AG10803 (cell line): ENCODE data around the gene MARK3.
"Not testable (repeated sequence)": the region's sequence is repeated elsewhere in the genome, so short reads cannot be mapped to it uniquely, and the experiment has no call there.

ENCODE experiments used
- DNase-seq: peaks from one replicate; pipeline ENCODE4 v3.0.0; 2010; ENCODE audit warnings: low read depth
- H3K4me3 ChIP-seq: 2 replicates; pipeline ENCODE4 v1.5.1; 2011; ENCODE audit warnings: mild to moderate bottlenecking, low read length, control low read depth
- TF ChIP-seq, protein P1 (sequence below): conservative IDR thresholded peaks from 2 replicates; pipeline ENCODE4 v1.5.1; 2011; ENCODE audit warnings: mild to moderate bottlenecking, low read length, control low read depth, inconsistent platforms

The MARK3 gene

DNA sequence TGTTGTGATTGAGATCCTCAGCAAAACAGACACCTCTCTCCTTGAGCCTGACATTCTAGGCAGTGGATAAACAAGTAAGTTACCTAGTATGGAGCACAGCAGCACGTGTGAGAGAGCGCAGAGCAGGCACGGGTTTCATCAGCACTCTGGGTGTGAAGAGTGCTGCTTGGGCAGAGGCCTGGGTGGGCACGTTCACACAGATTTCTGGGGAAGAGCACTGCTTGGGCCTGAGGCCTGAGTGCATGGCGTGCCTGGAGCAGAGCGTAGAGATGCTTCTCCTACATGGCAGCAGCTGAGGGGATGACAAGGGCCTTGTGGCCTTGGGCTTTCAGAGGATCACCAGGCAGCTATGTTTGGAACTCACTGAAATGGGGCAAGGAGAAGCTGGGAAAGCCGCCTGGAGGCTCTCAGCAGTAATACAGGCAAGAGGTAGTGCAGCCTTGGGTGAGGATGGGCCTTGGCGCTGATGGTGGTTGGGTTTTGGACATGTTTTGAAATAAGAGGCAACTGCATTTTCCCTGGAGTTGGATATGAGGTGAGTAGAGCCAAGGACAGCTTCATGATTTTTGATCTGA is 119.9 kb downstream of the MARK3 start:
- H3K4me3 ChIP-seq = no peak overlapping the region
- DNase-seq = no peak
- TF ChIP-seq, protein P1, sequence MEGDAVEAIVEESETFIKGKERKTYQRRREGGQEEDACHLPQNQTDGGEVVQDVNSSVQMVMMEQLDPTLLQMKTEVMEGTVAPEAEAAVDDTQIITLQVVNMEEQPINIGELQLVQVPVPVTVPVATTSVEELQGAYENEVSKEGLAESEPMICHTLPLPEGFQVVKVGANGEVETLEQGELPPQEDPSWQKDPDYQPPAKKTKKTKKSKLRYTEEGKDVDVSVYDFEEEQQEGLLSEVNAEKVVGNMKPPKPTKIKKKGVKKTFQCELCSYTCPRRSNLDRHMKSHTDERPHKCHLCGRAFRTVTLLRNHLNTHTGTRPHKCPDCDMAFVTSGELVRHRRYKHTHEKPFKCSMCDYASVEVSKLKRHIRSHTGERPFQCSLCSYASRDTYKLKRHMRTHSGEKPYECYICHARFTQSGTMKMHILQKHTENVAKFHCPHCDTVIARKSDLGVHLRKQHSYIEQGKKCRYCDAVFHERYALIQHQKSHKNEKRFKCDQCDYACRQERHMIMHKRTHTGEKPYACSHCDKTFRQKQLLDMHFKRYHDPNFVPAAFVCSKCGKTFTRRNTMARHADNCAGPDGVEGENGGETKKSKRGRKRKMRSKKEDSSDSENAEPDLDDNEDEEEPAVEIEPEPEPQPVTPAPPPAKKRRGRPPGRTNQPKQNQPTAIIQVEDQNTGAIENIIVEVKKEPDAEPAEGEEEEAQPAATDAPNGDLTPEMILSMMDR = peak; percentile 14; the same call in 1 of the 2 replicates

DNA sequence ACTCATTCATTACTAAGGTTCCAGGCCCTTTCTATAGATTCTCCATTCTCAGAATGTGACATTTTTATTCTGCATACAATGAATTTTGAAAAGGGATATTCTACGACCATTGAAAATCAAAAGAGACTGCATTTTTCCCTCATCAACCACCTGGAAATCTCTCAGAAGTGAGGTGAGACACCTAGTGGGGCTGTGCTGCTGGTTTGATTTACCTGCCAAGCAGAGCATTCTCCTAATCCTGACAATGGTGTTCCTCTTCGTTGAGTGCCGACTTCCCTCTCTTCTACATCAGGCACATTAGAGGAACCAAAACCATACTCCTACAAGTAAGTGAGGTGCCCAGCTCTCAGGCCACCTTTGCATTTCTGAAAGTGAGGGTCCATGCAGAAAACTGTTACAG is 122.5 kb downstream of the MARK3 start:
- DNase-seq = no peak
- H3K4me3 ChIP-seq = no peak overlapping the region
- TF ChIP-seq, protein P1 = no peak

DNA sequence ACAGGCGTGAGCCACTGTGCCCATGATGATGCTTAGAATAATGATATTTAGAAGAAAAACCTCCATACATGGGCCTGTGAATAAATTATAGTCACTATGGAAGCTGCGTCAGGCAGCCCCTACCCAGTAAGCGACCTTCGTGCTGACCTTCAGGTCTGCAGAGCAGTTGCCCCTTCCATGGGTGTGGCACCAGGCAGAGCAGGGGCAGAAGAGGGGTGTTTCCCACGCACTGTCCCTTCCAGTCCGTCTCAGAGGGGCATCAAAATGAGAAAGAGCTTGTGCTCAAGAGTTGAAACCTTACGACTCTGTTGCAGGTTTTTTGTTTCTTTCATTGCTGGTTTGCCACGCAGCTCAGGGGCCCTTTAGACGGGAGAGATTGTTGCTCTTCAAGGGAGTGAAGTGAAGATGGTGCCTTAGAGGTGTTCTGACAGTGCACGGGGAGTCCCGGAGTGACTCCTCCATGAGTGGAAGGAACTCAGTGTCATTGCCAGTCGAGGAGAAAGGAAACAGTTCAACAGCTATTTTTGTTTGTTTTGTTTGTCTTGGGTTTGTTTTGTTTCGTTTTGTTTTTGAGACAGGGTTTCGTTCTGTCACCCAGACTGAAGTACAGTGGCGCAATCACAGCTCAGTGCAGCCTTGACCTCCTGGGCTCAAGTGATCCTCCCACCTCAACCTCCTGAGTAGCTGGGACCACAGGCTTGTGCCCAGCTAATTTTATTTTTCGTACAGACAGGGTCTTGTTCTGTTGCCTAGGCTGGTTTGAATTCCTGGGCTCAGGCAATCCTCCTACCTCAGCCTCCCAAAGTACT is 123.5 kb downstream of the MARK3 start:
- no peak for DNase-seq
- TF ChIP-seq, protein P1 = no peak
- no peak overlapping the region for H3K4me3 ChIP-seq

DNA sequence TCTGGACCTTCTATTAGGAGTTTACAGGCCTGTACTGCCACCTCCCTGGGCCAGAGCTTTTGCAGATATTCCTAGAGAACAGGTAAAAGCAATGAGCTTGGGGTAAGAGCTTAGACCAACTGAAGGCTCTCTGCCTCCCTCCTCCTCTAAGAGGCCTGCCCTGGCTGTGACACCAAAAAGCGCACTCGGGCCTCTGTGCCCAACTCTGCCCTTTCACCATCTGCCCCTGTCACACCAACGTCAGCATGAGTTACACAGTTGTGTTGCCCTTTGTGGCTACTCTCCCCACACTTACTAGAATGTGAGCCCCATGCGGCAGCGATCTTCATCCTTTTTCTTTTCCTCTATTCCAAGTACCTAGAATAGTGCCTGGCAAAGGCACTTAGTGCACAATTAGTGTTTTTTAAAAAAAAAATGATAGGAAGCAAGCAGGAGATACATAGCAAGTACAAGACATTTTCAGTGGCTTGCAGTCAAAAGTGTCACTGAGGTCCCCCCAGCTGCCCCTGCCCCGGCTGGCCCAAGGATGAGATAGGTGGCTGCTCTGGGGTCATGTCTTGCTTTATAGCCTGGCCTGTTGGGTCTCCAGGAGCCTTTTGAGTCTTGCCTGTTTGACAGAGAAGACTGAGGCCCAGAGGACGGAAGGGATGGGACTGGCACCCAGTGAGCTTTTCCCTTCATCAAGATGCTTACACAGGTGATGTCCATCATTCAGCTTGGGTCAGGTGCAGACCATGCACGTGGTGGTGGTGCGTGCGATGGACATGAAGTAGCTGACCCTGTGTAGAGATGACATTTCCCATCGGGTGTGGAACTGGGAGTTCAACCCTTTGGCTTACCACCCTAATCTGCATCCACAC is 124.9 kb downstream of the MARK3 start:
- TF ChIP-seq, protein P1 = no peak

DNA sequence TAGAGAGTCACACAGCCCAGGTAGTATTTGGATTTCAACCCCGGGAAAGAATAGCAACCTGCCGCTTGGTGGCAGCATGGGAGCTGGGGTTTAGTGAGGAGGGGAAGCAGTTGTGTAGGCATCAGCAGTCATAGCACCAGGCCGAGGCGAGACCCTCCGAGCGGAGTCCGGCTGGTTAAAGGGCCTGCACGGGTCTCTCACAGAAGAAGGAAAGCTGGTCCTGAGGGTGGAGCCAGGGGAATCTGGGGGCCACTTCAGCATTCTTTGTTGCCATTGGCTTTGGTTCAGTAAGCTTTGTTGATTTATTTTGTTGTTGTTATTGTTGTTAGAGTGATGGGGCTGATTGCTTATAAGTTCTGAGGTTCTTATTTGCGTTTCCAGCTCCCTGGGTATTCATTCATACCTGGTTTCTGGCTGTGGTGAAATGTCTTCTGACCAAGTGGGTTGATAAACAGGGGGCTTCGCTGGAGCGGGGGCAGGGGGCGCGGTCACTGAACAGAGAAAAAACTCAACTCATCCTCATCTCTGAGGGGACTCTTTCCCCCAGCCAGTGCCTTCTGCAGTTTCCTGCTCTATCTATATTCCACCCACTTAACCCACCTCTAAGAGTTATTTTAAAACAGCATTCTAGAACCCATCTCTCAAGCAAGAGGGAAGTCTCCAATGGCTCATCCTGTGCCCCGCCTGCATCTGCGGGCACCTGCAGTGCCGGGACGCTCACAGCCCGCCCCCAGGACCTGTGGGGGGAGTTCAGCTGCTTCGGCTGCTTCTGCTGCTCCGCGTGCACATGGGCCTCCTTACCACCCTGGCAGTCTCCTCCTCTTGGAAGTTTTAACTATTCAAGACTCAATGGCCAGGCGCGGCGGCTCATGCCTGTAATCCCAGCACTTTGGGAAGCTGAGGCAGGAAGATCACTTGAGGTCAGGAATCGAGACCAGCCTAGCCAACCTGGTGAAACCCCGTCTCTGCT is 125.8 kb downstream of the MARK3 start:
- TF ChIP-seq, protein P1 = no peak

More for the DNA sequence above, 124.9 kb downstream of the MARK3 start:
- no peak overlapping the region for H3K4me3 ChIP-seq
- no peak for DNase-seq

DNA sequence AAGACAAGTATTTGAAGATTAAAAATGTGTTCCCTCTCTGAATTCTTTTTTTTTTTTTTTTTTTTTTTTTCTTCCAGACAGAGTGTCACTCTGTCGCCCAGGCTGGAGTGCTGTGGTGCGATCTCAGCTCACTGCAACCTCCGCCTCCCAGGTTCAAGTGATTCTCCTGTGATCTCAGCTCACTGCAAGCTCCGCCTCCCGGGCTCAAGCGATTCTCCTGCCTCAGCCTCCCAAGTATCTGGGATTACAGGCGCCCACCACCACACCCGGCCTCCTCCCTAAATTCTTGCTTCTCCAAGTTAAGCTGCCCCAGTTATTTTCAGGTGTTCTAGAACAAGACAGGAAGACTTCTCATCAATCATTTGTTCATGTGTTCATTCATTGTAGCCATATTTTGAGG is 127.0 kb downstream of the MARK3 start:
- not testable (repeated sequence) for DNase-seq, H3K4me3 ChIP-seq

More for the DNA sequence above, 125.8 kb downstream of the MARK3 start:
- no peak overlapping the region for H3K4me3 ChIP-seq
- DNase-seq = no peak
